HG02943 (cell line): ENCODE data around the gene NEK7.
"Not testable (repeated sequence)": the region's sequence is repeated elsewhere in the genome, so short reads cannot be mapped to it uniquely, and the experiment has no call there.

Source experiments
- ATAC-seq: cut with Tn5 transposase; IDR thresholded peaks from one replicate; pipeline ENCODE4 v1.9.1; 2021; ENCODE audit warnings: mild to moderate bottlenecking, low read depth, moderate library complexity; ENCODE audit not compliant: unreplicated experiment

Gene NEK7

GRCh38 chr1:198276241-198276640 lies 119.4 kb downstream of the NEK7 start:
- no peak for ATAC-seq

- ATAC-seq: no peak
These were observed 122.1 kb downstream of the NEK7 start for GRCh38 chr1:198278943-198279342.

- no peak for ATAC-seq
These were observed 123.3 kb downstream of the NEK7 start for GRCh38 chr1:198280080-198280479.

GRCh38 chr1:198281911-198282310 lies 125.1 kb downstream of the NEK7 start:
- ATAC-seq: no peak

GRCh38 chr1:198283222-198283621 lies 126.4 kb downstream of the NEK7 start:
- ATAC-seq: no peak

- no peak for ATAC-seq
These were observed 131.1 kb downstream of the NEK7 start for GRCh38 chr1:198287916-198288315.

- ATAC-seq: no peak
These were observed 133.4 kb downstream of the NEK7 start for GRCh38 chr1:198290089-198290683.

- no peak for ATAC-seq
These were observed 134.2 kb downstream of the NEK7 start for GRCh38 chr1:198291036-198291435.

GRCh38 chr1:198291924-198292323 lies 135.1 kb downstream of the NEK7 start:
- ATAC-seq: no peak

GRCh38 chr1:198295225-198295624 lies 138.4 kb downstream of the NEK7 start:
- no peak for ATAC-seq

- ATAC-seq: no peak
These were observed 139.2 kb downstream of the NEK7 start for GRCh38 chr1:198295971-198296370.

- ATAC-seq: no peak
These were observed 140.5 kb downstream of the NEK7 start for GRCh38 chr1:198297281-198297680.

- no peak for ATAC-seq
These were observed 141.8 kb downstream of the NEK7 start for GRCh38 chr1:198298640-198299039.

- no peak for ATAC-seq
These were observed 143.7 kb downstream of the NEK7 start for GRCh38 chr1:198300451-198300850.

GRCh38 chr1:198304431-198304830 lies 147.6 kb downstream of the NEK7 start:
- no peak for ATAC-seq

GRCh38 chr1:198314817-198315216 lies 158.0 kb downstream of the NEK7 start:
- not testable (repeated sequence) for ATAC-seq

GRCh38 chr1:198315331-198315730 lies 158.5 kb downstream of the NEK7 start:
- not testable (repeated sequence) for ATAC-seq

GRCh38 chr1:198316546-198317100 lies 159.8 kb downstream of the NEK7 start:
- no peak for ATAC-seq

- no peak for ATAC-seq
These were observed 161.3 kb downstream of the NEK7 start for GRCh38 chr1:198318085-198318484.

GRCh38 chr1:198320759-198321158 lies 164.0 kb downstream of the NEK7 start:
- no peak for ATAC-seq

GRCh38 chr1:198326232-198326631 lies 169.4 kb downstream of the NEK7 start:
- ATAC-seq: no peak

GRCh38 chr1:198326915-198327314 lies 170.1 kb downstream of the NEK7 start:
- no peak for ATAC-seq
